SK-N-SH (cell line): ENCODE results near the gene CNOT4. TPM values are rescaled to one million over a fixed set of nuclear protein-coding genes. Genes with fewer than 3 reads are reported as not detected.

Experiments
- CTCF ChIA-PET: fragments of 300-600, 350-600 bp; formaldehyde crosslinking; extraction: SDS; loops from one replicate; lab custom pipeline; 2021; lab: Yijun Ruan, JAX
- POLR2A ChIA-PET: fragments of 350-600 bp; sonication (Branson Sonifier 250); formaldehyde crosslinking; extraction: SDS; loops from one replicate; lab custom pipeline; 2020; ENCODE audit warnings: antibody characterized with exemption, inconsistent platforms; lab: Yijun Ruan, JAX
- DNase-seq: peaks from one replicate; pipeline ENCODE4 v3.0.0; 2012
- H2AFZ ChIP-seq: fragments of 200-600 bp; sonication (generic); 2 replicates; pipeline ENCODE4 v1.8.1; 2016; ENCODE audit warnings: antibody characterized with exemption, mild to moderate bottlenecking, low read depth
- H3F3A ChIP-seq: fragments of 200-600 bp; sonication (generic); replicated peaks from 2 replicates; pipeline ENCODE3; 2016; ENCODE audit warnings: antibody characterized with exemption, mild to moderate bottlenecking; ENCODE audit not compliant: insufficient read depth
- H3K27ac ChIP-seq, 2 experiments: fragments of 200-500 bp in 1 of 2; fragments of 200-600 bp in 1 of 2; sonication (Bioruptor generic) in 1 of 2; sonication (generic), shearing (Covaris generic) in 1 of 2; 2 replicates each; pipeline versions ENCODE4 v1.5.1 to v1.6.1; 2014 to 2016; ENCODE audit warnings: low read depth in 2 of 2, inconsistent platforms in 1 of 2, low read length in 1 of 2, mild to moderate bottlenecking in 1 of 2, mixed read lengths in 1 of 2
- H3K27me3 ChIP-seq: fragments of 200-600 bp; sonication (generic), shearing (Covaris generic); 2 replicates; pipeline ENCODE4 v1.6.1; 2016; ENCODE audit warnings: mixed run types; ENCODE audit not compliant: insufficient read depth
- H3K36me3 ChIP-seq, 2 experiments: fragments of 200-500 bp in 1 of 2; fragments of 200-600 bp in 1 of 2; sonication (Bioruptor generic) in 1 of 2; sonication (generic) in 1 of 2; replicated peaks in 1 of 2; 2 replicates each; pipeline versions ENCODE3 to v1.5.1; 2014 to 2016; ENCODE audit warnings: low read length in 1 of 2, mild to moderate bottlenecking in 1 of 2; ENCODE audit not compliant: insufficient read depth in 2 of 2, control insufficient read depth in 1 of 2
- H3K4me1 ChIP-seq, 2 experiments: fragments of 200-500 bp in 1 of 2; fragments of 200-600 bp in 1 of 2; sonication (Bioruptor generic) in 1 of 2; sonication (generic), shearing (Covaris generic) in 1 of 2; 2 replicates each; pipeline versions ENCODE4 v1.5.1 to v1.6.1; 2014 to 2016; ENCODE audit warnings: low read depth in 1 of 2, low read length in 1 of 2, mixed run types in 1 of 2; ENCODE audit not compliant: insufficient read depth in 2 of 2, control insufficient read depth in 1 of 2
- H3K4me2 ChIP-seq: fragments of 200-600 bp; sonication (generic), shearing (Covaris generic); 2 replicates; pipeline ENCODE4 v1.6.1; 2017; ENCODE audit warnings: mixed run types
- H3K4me3 ChIP-seq, 2 experiments: fragments of 200-500 bp in 1 of 2; fragments of 200-600 bp in 1 of 2; sonication (Bioruptor generic) in 1 of 2; sonication (generic), shearing (Covaris generic) in 1 of 2; 2 replicates each; pipeline versions ENCODE4 v1.5.1 to v1.8.1; 2014 to 2016; ENCODE audit warnings: low read depth in 2 of 2, inconsistent platforms in 1 of 2, low read length in 1 of 2, mild to moderate bottlenecking in 1 of 2, mixed read lengths in 1 of 2, moderate library complexity in 1 of 2
- H3K79me2 ChIP-seq: fragments of 200-600 bp; sonication (generic); 2 replicates; pipeline ENCODE4 v1.8.1; 2017; ENCODE audit warnings: mild to moderate bottlenecking; ENCODE audit not compliant: insufficient read depth
- H3K9ac ChIP-seq: fragments of 200-600 bp; sonication (generic); 2 replicates; pipeline ENCODE4 v1.6.1; 2017; ENCODE audit warnings: mixed run types
- H3K9me2 ChIP-seq: fragments of 200-600 bp; sonication (generic); 2 replicates; pipeline ENCODE4 v1.6.1; 2017; ENCODE audit warnings: mixed run types
- H3K9me3 ChIP-seq: fragments of 200-600 bp; sonication (generic); 2 replicates; pipeline ENCODE4 v1.6.1; 2017; ENCODE audit warnings: mixed run types, mild to moderate bottlenecking, moderate library complexity
- H4K20me1 ChIP-seq: fragments of 200-600 bp; sonication (generic); 2 replicates; pipeline ENCODE4 v1.6.1; 2017; ENCODE audit warnings: mild to moderate bottlenecking, mixed run types; ENCODE audit not compliant: insufficient read depth
- CTCF ChIP-seq: fragments of 200-600 bp; sonication (generic); IDR thresholded peaks from 2 replicates; pipeline ENCODE4 v1.6.1; 2017; ENCODE audit warnings: antibody characterized with exemption, mild to moderate bottlenecking, moderate library complexity
- EP300 ChIP-seq, 2 experiments: IDR thresholded peaks; 2 replicates each; pipeline versions ENCODE4 v1.4.0 to v1.6.1; 2012; ENCODE audit warnings: borderline replicate concordance in 1 of 2, low read depth in 1 of 2, low read length in 1 of 2
- FOXJ3 ChIP-seq: sonication (generic); formaldehyde crosslinking; IDR thresholded peaks from 2 replicates; pipeline ENCODE4 v1.5.1; 2020; ENCODE audit warnings: mild to moderate bottlenecking, missing genetic modification reagents
- FOXM1 ChIP-seq: IDR thresholded peaks from 2 replicates; pipeline ENCODE4 v1.4.0; 2012; ENCODE audit warnings: low read depth, mild to moderate bottlenecking
- GABPA ChIP-seq: IDR thresholded peaks from 2 replicates; pipeline ENCODE4 v1.4.0; 2012; ENCODE audit warnings: low read depth, mild to moderate bottlenecking
- MXI1 ChIP-seq: IDR thresholded peaks from 2 replicates; pipeline ENCODE4 v1.6.1; 2012; ENCODE audit warnings: mild to moderate bottlenecking, low read depth, low read length, improper control_type of control experiment
- NRF1 ChIP-seq: IDR thresholded peaks from 2 replicates; pipeline ENCODE4 v1.6.1; 2012; ENCODE audit warnings: low read depth, mild to moderate bottlenecking, low read length
- POLR2AphosphoS5 ChIP-seq: IDR thresholded peaks from 2 replicates; pipeline ENCODE4 v1.6.1; 2012; ENCODE audit warnings: low read depth, low read length
- SIN3A ChIP-seq: IDR thresholded peaks from 2 replicates; pipeline ENCODE4 v1.6.1; 2012; ENCODE audit warnings: low read depth, mild to moderate bottlenecking, low read length, moderate library complexity, borderline replicate concordance
- SMC3 ChIP-seq: IDR thresholded peaks from 2 replicates; pipeline ENCODE4 v1.6.1; 2012; ENCODE audit warnings: low read depth, low read length, improper control_type of control experiment
- USF1 ChIP-seq: IDR thresholded peaks from 2 replicates; pipeline ENCODE4 v1.4.0; 2012; ENCODE audit warnings: low read depth, borderline replicate concordance
- YY1 ChIP-seq: IDR thresholded peaks from 2 replicates; pipeline ENCODE4 v1.4.0; 2012; ENCODE audit warnings: low read depth, mild to moderate bottlenecking
- ZBTB33 ChIP-seq: IDR thresholded peaks from 2 replicates; pipeline ENCODE4 v1.4.0; 2012; ENCODE audit warnings: low read depth, borderline replicate concordance
- WGBS: methylation state at CpG from one replicate; pipeline ENCODE4 v1.1.6; 2017; ENCODE audit warnings: low lambda C conversion rate; 5-methylcytosine and 5-hydroxymethylcytosine counted together
- polyA plus RNA-seq, 3 experiments: library from polyadenylated mRNA; depleted of rRNA; stranded (reverse); fragments of >200 nt; gene quantifications; 2 replicates each; pipeline ENCODE4 v1.2.3, GENCODE V29; 2012

CNOT4 gene
- polyA plus RNA-seq, 1 of the 3 experiments (the other 2 are of a cell fraction), result 8.0 TPM

- POLR2A ChIA-PET, result no interaction called here
- Histone ChIP-seq H3K27me3 (no peaks in the 10 kb centered on the region), H2AFZ (no peak overlapping the region), H3K9ac (no peak overlapping the region), H3K27ac (no peak overlapping the region), H3K36me3 (no peaks in the 10 kb centered on the region), H3F3A (no peaks in the 10 kb centered on the region), H3K79me2 (no peaks in the 10 kb centered on the region), H3K9me3 (no peaks in the 10 kb centered on the region), H3K4me3 (no peak overlapping the region), H4K20me1 (no peaks in the 10 kb centered on the region), H3K9me2 (no peaks in the 10 kb centered on the region), H3K4me1 (no peaks in the 10 kb centered on the region), H3K4me2 (no peak overlapping the region)
- no peak for DNase-seq
- WGBS, result 80% methylated on average over 1 of the region's 1 CpG
- CTCF ChIA-PET, result interaction anchor here (0.8 kb wide), 1 partner anchor 49 kb away, joined by 4 read pairs; no protein-coding TSS in a partner anchor
- TF ChIP-seq FOXJ3 (CRISPR knock-in tag), result no peak
- no peak for TF ChIP-seq GABPA
- TF ChIP-seq USF1, result no peak
- TF ChIP-seq EP300 (IDR thresholded peaks at IDR 0.05; ENCODE audit: borderline replicate concordance in 1 of 2, low read depth in 1 of 2, low read length in 1 of 2), result no peak
- TF ChIP-seq YY1, result no peak
- no peak for TF ChIP-seq FOXM1
- no peak for TF ChIP-seq SIN3A
Observed at GRCh38 chr7:135537453-135537852, 27.6 kb upstream of the CNOT4 start.

- H3K9ac ChIP-seq, result no peak overlapping the region
- no peak overlapping the region for H3K27ac ChIP-seq
- H3K4me1 ChIP-seq, result no peaks in the 10 kb centered on the region
- TF ChIP-seq POLR2AphosphoS5, result no peak
- TF ChIP-seq CTCF, result no peak
- no peak for TF ChIP-seq SIN3A
- TF ChIP-seq ZBTB33, result no peak
- TF ChIP-seq NRF1, result no peak
- TF ChIP-seq MXI1, result no peak
- TF ChIP-seq SMC3, result no peak
- TF ChIP-seq YY1, result no peak
- no peak for DNase-seq
- H3K4me2 ChIP-seq, result no peak overlapping the region
- H2AFZ ChIP-seq, result no peak overlapping the region
- ChIA-PET POLR2A (no interaction called here), CTCF (no interaction called here)
- no peaks in the 10 kb centered on the region for H3K36me3 ChIP-seq
- WGBS, result 63% methylated on average over 7 of the region's 7 CpGs
- H3F3A ChIP-seq, result no peaks in the 10 kb centered on the region
- no peaks in the 10 kb centered on the region for H3K9me3 ChIP-seq
- H3K4me3 ChIP-seq, result no peak overlapping the region
- no peaks in the 10 kb centered on the region for H3K79me2 ChIP-seq
- H3K9me2 ChIP-seq, result no peaks in the 10 kb centered on the region
- H3K27me3 ChIP-seq, result no peaks in the 10 kb centered on the region
- H4K20me1 ChIP-seq, result no peaks in the 10 kb centered on the region
Observed at GRCh38 chr7:135536150-135536549, 26.2 kb upstream of the CNOT4 start.
